Activated CD8-positive, alpha-beta memory T cell treated with anti-CD3 and anti-CD28 coated beads for 24 hours (primary cell): ENCODE measurements around the gene RGS5.

Experiments used
- DNase-seq: peaks from one replicate; pipeline ENCODE4 v3.0.0-alpha.2; 2020

Gene RGS5

GRCh38 chr1:163178628-163179027 lies 24.1 kb downstream of the RGS5 start:
- no peak for DNase-seq

GRCh38 chr1:163176797-163177196 lies 25.9 kb downstream of the RGS5 start:
- DNase-seq = no peak

GRCh38 chr1:163174524-163175437 lies 27.9 kb downstream of the RGS5 start:
- peak; percentile 63 for DNase-seq

- no peak for DNase-seq
These were observed 29.6 kb downstream of the RGS5 start for GRCh38 chr1:163173121-163173520.

GRCh38 chr1:163172596-163172995 lies 30.1 kb downstream of the RGS5 start:
- DNase-seq = no peak

- no peak for DNase-seq
These were observed 30.9 kb downstream of the RGS5 start for GRCh38 chr1:163171826-163172225.

- no peak for DNase-seq
These were observed 31.6 kb downstream of the RGS5 start for GRCh38 chr1:163170975-163171676.

- DNase-seq = no peak
These were observed 32.4 kb downstream of the RGS5 start for GRCh38 chr1:163170331-163170730.

- no peak for DNase-seq
These were observed 33.2 kb downstream of the RGS5 start for GRCh38 chr1:163169553-163169952.

- no peak for DNase-seq
These were observed 34.7 kb downstream of the RGS5 start for GRCh38 chr1:163168053-163168452.

- no peak for DNase-seq
These were observed 35.7 kb downstream of the RGS5 start for GRCh38 chr1:163166886-163167555.

- no peak for DNase-seq
These were observed 37.6 kb downstream of the RGS5 start for GRCh38 chr1:163165119-163165518.

GRCh38 chr1:163163881-163164582 lies 38.7 kb downstream of the RGS5 start:
- DNase-seq = no peak

GRCh38 chr1:163163163-163163562 lies 39.6 kb downstream of the RGS5 start:
- no peak for DNase-seq

- no peak for DNase-seq
These were observed 40.3 kb downstream of the RGS5 start for GRCh38 chr1:163162381-163162914.

- DNase-seq = no peak
These were observed 40.9 kb downstream of the RGS5 start for GRCh38 chr1:163161841-163162240.

- DNase-seq = no peak
These were observed 41.4 kb downstream of the RGS5 start for GRCh38 chr1:163161337-163161736.

GRCh38 chr1:163155606-163156005 lies 47.1 kb downstream of the RGS5 start:
- no peak for DNase-seq

- no peak for DNase-seq
These were observed 53.8 kb downstream of the RGS5 start for GRCh38 chr1:163148911-163149310.

- DNase-seq = no peak
These were observed 55.7 kb downstream of the RGS5 start for GRCh38 chr1:163147019-163147418.

GRCh38 chr1:163145435-163145834 lies 57.3 kb downstream of the RGS5 start:
- DNase-seq = no peak

- DNase-seq = no peak
These were observed 58.3 kb downstream of the RGS5 start for GRCh38 chr1:163144418-163144817.

- DNase-seq = no peak
These were observed 60.6 kb downstream of the RGS5 start for GRCh38 chr1:163142152-163142551.
